Smooth muscle cell (in vitro differentiated cells): ENCODE measurements around the gene CDHR4. TPM values are rescaled to one million over a fixed set of nuclear protein-coding genes. Genes with fewer than 3 reads are reported as not detected.
"Not testable (repeated sequence)": the region's sequence is repeated elsewhere in the genome, so short reads cannot be mapped to it uniquely, and the experiment has no call there.

Experiments used
- DNase-seq: peaks from one replicate; lab custom pipeline; 2025; ENCODE audit not compliant: unreplicated experiment; lab: John Stamatoyannopoulos, UW
- H2AFZ ChIP-seq: fragments of 200-600 bp; sonication (generic); 2 replicates; pipeline ENCODE4 v1.6.0; 2016; ENCODE audit warnings: antibody characterized with exemption, low read depth, mild to moderate bottlenecking
- H3F3A ChIP-seq: fragments of 200-600 bp; sonication (generic); 2 replicates; pipeline ENCODE4 v1.6.0; 2017; ENCODE audit warnings: antibody characterized with exemption, low read depth
- H3K27ac ChIP-seq: fragments of 200-600 bp; sonication (generic); 2 replicates; pipeline ENCODE4 v1.5.1; 2016; ENCODE audit warnings: low read depth, mild to moderate bottlenecking
- H3K27me3 ChIP-seq: fragments of 200-600 bp; sonication (generic); 2 replicates; pipeline ENCODE4 v1.6.1; 2016; ENCODE audit warnings: low read depth, mild to moderate bottlenecking
- H3K36me3 ChIP-seq: fragments of 200-600 bp; sonication (generic); 2 replicates; pipeline ENCODE4 v1.5.1; 2016; ENCODE audit warnings: low read depth
- H3K4me1 ChIP-seq: fragments of 200-600 bp; sonication (generic); 2 replicates; pipeline ENCODE4 v1.5.1; 2016; ENCODE audit warnings: low read depth
- H3K4me2 ChIP-seq: fragments of 200-600 bp; sonication (generic); 2 replicates; pipeline ENCODE4 v1.6.0; 2016; ENCODE audit warnings: mild to moderate bottlenecking
- H3K4me3 ChIP-seq: fragments of 200-600 bp; sonication (generic); 2 replicates; pipeline ENCODE4 v1.5.1; 2016; ENCODE audit warnings: mild to moderate bottlenecking
- H3K79me2 ChIP-seq: fragments of 200-600 bp; sonication (generic); 2 replicates; pipeline ENCODE4 v1.6.0; 2016; ENCODE audit warnings: low read depth, mild to moderate bottlenecking
- H3K9ac ChIP-seq: fragments of 200-600 bp; sonication (generic); 2 replicates; pipeline ENCODE4 v1.6.0; 2016; ENCODE audit warnings: low read depth
- H3K9me3 ChIP-seq: fragments of 200-600 bp; sonication (generic); replicated peaks from 2 replicates; pipeline ENCODE4 v1.5.1; 2016; ENCODE audit warnings: low read depth
- H4K20me1 ChIP-seq: fragments of 200-600 bp; sonication (generic); 2 replicates; pipeline ENCODE4 v1.6.0; 2016; ENCODE audit warnings: low read depth
- CTCF ChIP-seq: fragments of 200-600 bp; sonication (generic); IDR thresholded peaks from 2 replicates; pipeline ENCODE4 v1.5.1; 2017; ENCODE audit warnings: borderline replicate concordance, mild to moderate bottlenecking, antibody characterized with exemption; ENCODE audit not compliant: insufficient read depth, poor library complexity, severe bottlenecking
- WGBS: methylation state at CpG from one replicate; pipeline ENCODE4 v1.1.7; 2016; ENCODE audit warnings: low lambda C conversion rate; 5-methylcytosine and 5-hydroxymethylcytosine counted together
- microRNA-seq: library from miRNA; unstranded; fragments of <30 nt; microRNA quantifications from one replicate; pipeline ENCODE4, GENCODE V29; 2016; ENCODE audit warnings: borderline number of aligned reads
- polyA plus RNA-seq: library from polyadenylated mRNA; unstranded; fragments of >200 nt; fragmentation: Nextera tagmentation; extraction: Ambion mirVana; gene quantifications from 2 replicates; pipeline ENCODE4 v1.2.1, GENCODE V29; 2016
- small RNA-seq: library from RNA; depleted of rRNA; stranded (forward); fragments of <200 nt; gene quantifications from one replicate; pipeline ENCODE3, GENCODE V24; 2014
- total RNA-seq: library from RNA; depleted of rRNA; stranded (reverse); fragments of >200 nt; gene quantifications from 2 replicates; pipeline ENCODE4 v1.2.3, GENCODE V29; 2014

The CDHR4 gene
- total and polyA plus RNA-seq, 2 experiments from 2014 or later, result 0.31 TPM; not detected in 1

GRCh38 chr3:49750056-49750455 is 49.6 kb downstream of the CDHR4 start:
- no peak for DNase-seq
- Histone ChIP-seq H3K27me3 (no peaks in the 10 kb centered on the region), H3K4me3 (no peak overlapping the region), H3F3A (no peaks in the 10 kb centered on the region), H3K9ac (no peak overlapping the region), H4K20me1 (peaks cover 70% of the 10 kb centered on the region), H2AFZ (no peak overlapping the region), H3K27ac (no peak overlapping the region), H3K79me2 (peaks cover 71% of the 10 kb centered on the region), H3K4me2 (no peak overlapping the region), H3K9me3 (no peaks in the 10 kb centered on the region), H3K36me3 (no peaks in the 10 kb centered on the region), H3K4me1 (no peaks in the 10 kb centered on the region)
- 96% methylated on average over 4 of the region's 4 CpGs for WGBS
- no peak for TF ChIP-seq CTCF

- Histone ChIP-seq H3K27ac (peak overlapping the region; percentile 78), H3K79me2 (peaks cover 67% of the 10 kb centered on the region), H3K4me2 (peak overlapping the region; percentile 32), H4K20me1 (peaks cover 66% of the 10 kb centered on the region)
- not testable (repeated sequence) for H3K4me1 ChIP-seq, H2AFZ ChIP-seq, H3K9ac ChIP-seq, H3K4me3 ChIP-seq, H3K27me3 ChIP-seq, H3K36me3 ChIP-seq, DNase-seq, H3K9me3 ChIP-seq, H3F3A ChIP-seq
- WGBS, result 94% methylated on average over 5 of the region's 5 CpGs
Measured at GRCh38 chr3:49748874-49749273, 50.8 kb downstream of the CDHR4 start.

GRCh38 chr3:49747792-49748480 is 51.7 kb downstream of the CDHR4 start:
- 78% methylated on average over 13 of the region's 13 CpGs for WGBS
- H3K4me3 ChIP-seq, result no peak overlapping the region
- no peak for DNase-seq

GRCh38 chr3:49745986-49746385 is 53.7 kb downstream of the CDHR4 start:
- no peaks in the 10 kb centered on the region for H3K9me3 ChIP-seq
- H3K36me3 ChIP-seq, result no peaks in the 10 kb centered on the region
- H3K27me3 ChIP-seq, result no peaks in the 10 kb centered on the region
- TF ChIP-seq CTCF, result no peak
- H3F3A ChIP-seq, result no peaks in the 10 kb centered on the region
- no peak overlapping the region for H3K9ac ChIP-seq
- H2AFZ ChIP-seq, result no peak overlapping the region
- H4K20me1 ChIP-seq, result peaks cover 47% of the 10 kb centered on the region
- no peak for DNase-seq
- no peak overlapping the region for H3K4me2 ChIP-seq
- no peaks in the 10 kb centered on the region for H3K4me1 ChIP-seq
- no peak overlapping the region for H3K4me3 ChIP-seq
- WGBS, result 73% methylated on average over 2 of the region's 2 CpGs
- no peak overlapping the region for H3K27ac ChIP-seq
- H3K79me2 ChIP-seq, result peaks cover 60% of the 10 kb centered on the region

More at GRCh38 chr3:49747792-49748480, 51.7 kb downstream of the CDHR4 start:
- no peak overlapping the region for H3K9ac ChIP-seq
- no peak for TF ChIP-seq CTCF
- H3K9me3 ChIP-seq, result no peaks in the 10 kb centered on the region
- no peaks in the 10 kb centered on the region for H3K4me1 ChIP-seq
- H2AFZ ChIP-seq, result no peak overlapping the region
- H3K36me3 ChIP-seq, result no peaks in the 10 kb centered on the region
- peaks cover 58% of the 10 kb centered on the region for H3K79me2 ChIP-seq
- H3F3A ChIP-seq, result no peaks in the 10 kb centered on the region
- H4K20me1 ChIP-seq, result peaks cover 57% of the 10 kb centered on the region
- peak overlapping the region; percentile 32 for H3K4me2 ChIP-seq
- peak overlapping the region; percentile 78 for H3K27ac ChIP-seq
- no peaks in the 10 kb centered on the region for H3K27me3 ChIP-seq

Small RNA genes lying within 50 kb of the gene (microRNA-seq; reads per million reads assigned to microRNA genes)
- gene MIR5193, result 1.8 reads per million

Small RNA genes lying within 50 kb of the gene (small RNA-seq; reads per million reads assigned to genes)
- 0.08 reads per million for gene COX6CP14

Other genes with a start within 250 kb of the CDHR4 start
- gene BSN, start 245.4 kb downstream of the CDHR4 start, total RNA-seq, result under 0.01 and 0.22 TPM in 2 replicates
- gene BSN, start 245.4 kb downstream of the CDHR4 start, polyA plus RNA-seq, result 0.07 and 0.50 TPM in 2 replicates
- gene APEH, start 125.5 kb downstream of the CDHR4 start, total RNA-seq, result 53.1 and 69.4 TPM in 2 replicates
- 91.7 and 104 TPM in 2 replicates for gene APEH, start 125.5 kb downstream of the CDHR4 start, polyA plus RNA-seq
- gene MST1, start 110.4 kb downstream of the CDHR4 start, total RNA-seq, result 15.4 and 18.7 TPM in 2 replicates
- gene MST1, start 110.4 kb downstream of the CDHR4 start, polyA plus RNA-seq, result 22.9 and 28.5 TPM in 2 replicates
- 15.8 and 17.3 TPM in 2 replicates for gene RNF123, start 110.3 kb downstream of the CDHR4 start, total RNA-seq
- gene RNF123, start 110.3 kb downstream of the CDHR4 start, polyA plus RNA-seq, result 23.9 and 37.8 TPM in 2 replicates
- 2.8 and 2.9 TPM in 2 replicates for gene AMIGO3, start 80.2 kb downstream of the CDHR4 start, total RNA-seq
- 2.2 and 2.4 TPM in 2 replicates for gene AMIGO3, start 80.2 kb downstream of the CDHR4 start, polyA plus RNA-seq
- gene GMPPB, start 75.9 kb downstream of the CDHR4 start, total RNA-seq, result 21.1 and 21.3 TPM in 2 replicates
- gene GMPPB, start 75.9 kb downstream of the CDHR4 start, polyA plus RNA-seq, result 68.3 and 74.8 TPM in 2 replicates
- 26.8 and 31.1 TPM in 2 replicates for gene IP6K1, start 13.3 kb downstream of the CDHR4 start, total RNA-seq
- gene IP6K1, start 13.3 kb downstream of the CDHR4 start, polyA plus RNA-seq, result 23.0 and 24.6 TPM in 2 replicates
- 2.5 and 4.1 TPM in 2 replicates for gene INKA1, start 3.4 kb upstream of the CDHR4 start, total RNA-seq
- 7.3 and 8.1 TPM in 2 replicates for gene INKA1, start 3.4 kb upstream of the CDHR4 start, polyA plus RNA-seq
- 0.94 and 6.9 TPM in 2 replicates for gene UBA7, start 14.1 kb upstream of the CDHR4 start, total RNA-seq
- gene UBA7, start 14.1 kb upstream of the CDHR4 start, polyA plus RNA-seq, result 6.6 and 10.3 TPM in 2 replicates
- 1.1 and 3.8 TPM in 2 replicates for gene TRAIP, start 56.7 kb upstream of the CDHR4 start, total RNA-seq
- gene TRAIP, start 56.7 kb upstream of the CDHR4 start, polyA plus RNA-seq, result 3.3 and 4.6 TPM in 2 replicates
- not detected in 2 replicates for gene CAMKV, start 70.0 kb upstream of the CDHR4 start, total RNA-seq
- not detected in 2 replicates for gene CAMKV, start 70.0 kb upstream of the CDHR4 start, polyA plus RNA-seq
- 0.63 TPM in 1 of 2 replicates, not detected in the other for gene MST1R, start 104.0 kb upstream of the CDHR4 start, total RNA-seq
- 0.28 and 0.59 TPM in 2 replicates for gene MST1R, start 104.0 kb upstream of the CDHR4 start, polyA plus RNA-seq
- gene MON1A, start 129.9 kb upstream of the CDHR4 start, total RNA-seq, result 4.1 and 9.0 TPM in 2 replicates
- 8.3 and 9.8 TPM in 2 replicates for gene MON1A, start 129.9 kb upstream of the CDHR4 start, polyA plus RNA-seq
- 42.4 and 45.6 TPM in 2 replicates for gene RBM6, start 140.3 kb upstream of the CDHR4 start, total RNA-seq
- gene RBM6, start 140.3 kb upstream of the CDHR4 start, polyA plus RNA-seq, result 41.7 and 51.2 TPM in 2 replicates